NB4 (cell line): ENCODE measurements around the gene CDH22.

Source experiments
- MYC ChIP-seq: IDR thresholded peaks from 2 replicates; pipeline ENCODE4 v1.6.1; 2011; ENCODE audit warnings: low read depth, low read length
- POLR2A ChIP-seq: IDR thresholded peaks from 2 replicates; pipeline ENCODE4 v1.6.1; 2011; ENCODE audit warnings: mild to moderate bottlenecking; ENCODE audit not compliant: insufficient read length; ENCODE audit errors: extremely low read depth
- TF ChIP-seq, protein P1 (sequence below): IDR thresholded peaks from one replicate; pipeline ENCODE4 v1.5.1; 2012; ENCODE audit warnings: low read depth, low read length

DNA sequence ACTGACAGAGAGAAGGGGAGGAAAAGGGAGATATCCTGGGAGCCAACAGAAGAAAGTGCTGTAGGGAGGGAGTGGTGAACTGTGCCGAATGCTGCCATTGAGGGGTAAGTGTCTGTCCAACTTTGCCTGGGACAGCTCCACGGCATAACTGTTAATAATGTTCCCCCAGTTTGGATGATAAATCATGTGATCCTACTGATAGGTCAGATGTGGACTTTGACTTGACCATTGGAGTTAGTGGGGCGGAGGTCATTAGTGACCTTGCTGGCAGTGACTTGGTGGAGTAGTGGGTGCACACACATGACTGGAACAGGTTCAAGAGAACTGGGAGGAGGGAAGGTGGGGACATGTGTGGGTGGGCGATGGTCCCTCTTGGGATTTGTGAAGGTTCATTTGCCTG, 50.4 kb downstream of the CDH22 start:
- TF ChIP-seq POLR2A (no peak), MYC (no peak)
- TF ChIP-seq, protein P1, sequence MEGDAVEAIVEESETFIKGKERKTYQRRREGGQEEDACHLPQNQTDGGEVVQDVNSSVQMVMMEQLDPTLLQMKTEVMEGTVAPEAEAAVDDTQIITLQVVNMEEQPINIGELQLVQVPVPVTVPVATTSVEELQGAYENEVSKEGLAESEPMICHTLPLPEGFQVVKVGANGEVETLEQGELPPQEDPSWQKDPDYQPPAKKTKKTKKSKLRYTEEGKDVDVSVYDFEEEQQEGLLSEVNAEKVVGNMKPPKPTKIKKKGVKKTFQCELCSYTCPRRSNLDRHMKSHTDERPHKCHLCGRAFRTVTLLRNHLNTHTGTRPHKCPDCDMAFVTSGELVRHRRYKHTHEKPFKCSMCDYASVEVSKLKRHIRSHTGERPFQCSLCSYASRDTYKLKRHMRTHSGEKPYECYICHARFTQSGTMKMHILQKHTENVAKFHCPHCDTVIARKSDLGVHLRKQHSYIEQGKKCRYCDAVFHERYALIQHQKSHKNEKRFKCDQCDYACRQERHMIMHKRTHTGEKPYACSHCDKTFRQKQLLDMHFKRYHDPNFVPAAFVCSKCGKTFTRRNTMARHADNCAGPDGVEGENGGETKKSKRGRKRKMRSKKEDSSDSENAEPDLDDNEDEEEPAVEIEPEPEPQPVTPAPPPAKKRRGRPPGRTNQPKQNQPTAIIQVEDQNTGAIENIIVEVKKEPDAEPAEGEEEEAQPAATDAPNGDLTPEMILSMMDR, result no peak
